Panc1 (cell line): ENCODE results near the gene POU2AF1.

Source experiments
- CTCF ChIP-seq: fragments of 450-650 bp; IDR thresholded peaks from 2 replicates; pipeline ENCODE4 v1.5.1; 2017; ENCODE audit warnings: mild to moderate bottlenecking
- POLR2AphosphoS5 ChIP-seq: IDR thresholded peaks from 2 replicates; pipeline ENCODE4 v1.6.1; 2012; ENCODE audit warnings: mild to moderate bottlenecking, low read depth, low read length, moderate library complexity
- REST ChIP-seq, 2 experiments: IDR thresholded peaks; 2 replicates each; pipeline ENCODE4 v1.6.1; 2011 to 2012; ENCODE audit warnings: low read depth in 2 of 2, control low read depth in 1 of 2, low read length in 1 of 2, mild to moderate bottlenecking in 1 of 2, moderate library complexity in 1 of 2; ENCODE audit not compliant: insufficient read depth in 1 of 2
- TCF7L2 ChIP-seq: IDR thresholded peaks from 2 replicates; pipeline ENCODE4 v1.6.1; 2011; ENCODE audit warnings: mild to moderate bottlenecking, low read depth, low read length, inconsistent platforms

GRCh38 chr11:111309215-111309915, 69.7 kb downstream of the POU2AF1 start:
- TF ChIP-seq CTCF: no peak
- TF ChIP-seq POLR2AphosphoS5: no peak
- no peak for TF ChIP-seq REST (IDR thresholded peaks at IDR 0.05; ENCODE audit: insufficient read depth in 1 of 2, low read depth in 2 of 2, low read length in 1 of 2)
- no peak for TF ChIP-seq TCF7L2
